GM19328 (cell line): ENCODE results near the gene SNX15.

ENCODE experiments used
- ATAC-seq: cut with Tn5 transposase; IDR thresholded peaks from one replicate; pipeline ENCODE4 v1.9.1; 2021; ENCODE audit warnings: mild to moderate bottlenecking, moderate library complexity; ENCODE audit not compliant: unreplicated experiment

Gene SNX15

GRCh38 chr11:65083134-65083833, 56.0 kb downstream of the SNX15 start:
- peak; percentile 18 for ATAC-seq

- peak; percentile 73 for ATAC-seq
Measured at GRCh38 chr11:65083834-65084597, 56.8 kb downstream of the SNX15 start, which contains the start of the genes CDCA5 and ZFPL1. CDCA5 (minus strand) TSS chr11:65084040; CDS start chr11:65083978, 62 bp downstream. ZFPL1 (plus strand) TSS chr11:65084222; CDS start chr11:65084699, 477 bp downstream.

GRCh38 chr11:65084598-65085375, 57.5 kb downstream of the SNX15 start:
- no peak for ATAC-seq

GRCh38 chr11:65085446-65085845, 58.2 kb downstream of the SNX15 start:
- no peak for ATAC-seq

- ATAC-seq = no peak
Measured at GRCh38 chr11:65086809-65087208, 59.6 kb downstream of the SNX15 start.

- ATAC-seq = no peak
Measured at GRCh38 chr11:65087216-65087615, 60.0 kb downstream of the SNX15 start.

- ATAC-seq = no peak
Measured at GRCh38 chr11:65087827-65088226, 60.6 kb downstream of the SNX15 start.

GRCh38 chr11:65089621-65090020, 62.4 kb downstream of the SNX15 start:
- ATAC-seq = no peak
